PFSK-1 (cell line): ENCODE measurements around the gene IFNA4.

ENCODE experiments used
- FOXP2 ChIP-seq: optimal IDR thresholded peaks from 2 replicates; pipeline ENCODE3; 2011; ENCODE audit warnings: borderline replicate concordance, control low read depth, inconsistent platforms; ENCODE audit not compliant: insufficient read depth; ENCODE audit errors: extremely low read length, extremely low read depth
- POLR2AphosphoS5 ChIP-seq: IDR thresholded peaks from 2 replicates; pipeline ENCODE4 v1.6.1; 2012; ENCODE audit warnings: low read depth, mild to moderate bottlenecking, control low read depth, low read length, moderate library complexity
- SIN3A ChIP-seq: IDR thresholded peaks from 2 replicates; pipeline ENCODE4 v1.6.1; 2012; ENCODE audit warnings: mild to moderate bottlenecking, low read length, moderate library complexity, borderline replicate concordance; ENCODE audit not compliant: insufficient read depth
- TAF1 ChIP-seq: IDR thresholded peaks from 2 replicates; pipeline ENCODE4 v1.6.1; 2012; ENCODE audit warnings: low read length, control low read depth, borderline replicate concordance; ENCODE audit not compliant: insufficient read depth
- TF ChIP-seq, protein P1 (sequence below), 2 experiments: IDR thresholded peaks; 2 replicates each; pipeline versions ENCODE4 v1.6.1 to v1.8.0; 2011 to 2012; ENCODE audit warnings: low read depth in 2 of 2, low read length in 2 of 2, control low read depth in 1 of 2, inconsistent platforms in 1 of 2, mild to moderate bottlenecking in 1 of 2, moderate library complexity in 1 of 2; ENCODE audit not compliant: insufficient read depth in 1 of 2

Gene IFNA4

DNA sequence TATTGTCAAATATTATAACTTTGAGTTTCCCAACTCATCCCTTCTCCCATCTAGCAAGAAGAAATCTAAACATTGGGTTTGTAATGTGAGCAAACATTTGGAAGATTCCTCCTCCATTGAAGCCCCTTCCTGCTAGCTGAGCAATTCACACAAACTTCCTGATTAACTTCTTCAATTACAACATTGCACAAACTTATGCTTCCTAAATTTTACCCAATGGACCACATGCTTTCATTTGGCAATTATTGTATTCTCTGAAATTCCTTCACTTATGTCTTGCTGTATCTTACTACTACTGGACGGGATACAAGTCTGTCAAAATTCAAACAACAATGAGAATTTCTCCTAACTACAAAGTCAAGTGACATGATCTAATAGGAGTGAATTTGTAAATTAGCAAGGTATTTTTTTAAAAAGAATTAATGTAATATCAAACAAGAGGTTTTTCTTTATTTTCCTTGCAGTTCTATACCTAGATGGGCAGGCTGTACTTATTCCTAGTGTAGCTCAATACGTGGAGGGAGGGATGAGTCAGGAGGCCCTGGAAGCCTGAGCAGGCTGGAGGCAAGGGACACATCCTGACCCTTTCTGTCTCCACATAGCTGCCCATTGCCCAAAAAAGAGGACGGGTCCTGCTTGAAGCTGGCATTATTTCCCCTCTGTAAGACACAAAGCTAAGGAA, 33.9 kb downstream of the IFNA4 start:
- TF ChIP-seq, protein P1, sequence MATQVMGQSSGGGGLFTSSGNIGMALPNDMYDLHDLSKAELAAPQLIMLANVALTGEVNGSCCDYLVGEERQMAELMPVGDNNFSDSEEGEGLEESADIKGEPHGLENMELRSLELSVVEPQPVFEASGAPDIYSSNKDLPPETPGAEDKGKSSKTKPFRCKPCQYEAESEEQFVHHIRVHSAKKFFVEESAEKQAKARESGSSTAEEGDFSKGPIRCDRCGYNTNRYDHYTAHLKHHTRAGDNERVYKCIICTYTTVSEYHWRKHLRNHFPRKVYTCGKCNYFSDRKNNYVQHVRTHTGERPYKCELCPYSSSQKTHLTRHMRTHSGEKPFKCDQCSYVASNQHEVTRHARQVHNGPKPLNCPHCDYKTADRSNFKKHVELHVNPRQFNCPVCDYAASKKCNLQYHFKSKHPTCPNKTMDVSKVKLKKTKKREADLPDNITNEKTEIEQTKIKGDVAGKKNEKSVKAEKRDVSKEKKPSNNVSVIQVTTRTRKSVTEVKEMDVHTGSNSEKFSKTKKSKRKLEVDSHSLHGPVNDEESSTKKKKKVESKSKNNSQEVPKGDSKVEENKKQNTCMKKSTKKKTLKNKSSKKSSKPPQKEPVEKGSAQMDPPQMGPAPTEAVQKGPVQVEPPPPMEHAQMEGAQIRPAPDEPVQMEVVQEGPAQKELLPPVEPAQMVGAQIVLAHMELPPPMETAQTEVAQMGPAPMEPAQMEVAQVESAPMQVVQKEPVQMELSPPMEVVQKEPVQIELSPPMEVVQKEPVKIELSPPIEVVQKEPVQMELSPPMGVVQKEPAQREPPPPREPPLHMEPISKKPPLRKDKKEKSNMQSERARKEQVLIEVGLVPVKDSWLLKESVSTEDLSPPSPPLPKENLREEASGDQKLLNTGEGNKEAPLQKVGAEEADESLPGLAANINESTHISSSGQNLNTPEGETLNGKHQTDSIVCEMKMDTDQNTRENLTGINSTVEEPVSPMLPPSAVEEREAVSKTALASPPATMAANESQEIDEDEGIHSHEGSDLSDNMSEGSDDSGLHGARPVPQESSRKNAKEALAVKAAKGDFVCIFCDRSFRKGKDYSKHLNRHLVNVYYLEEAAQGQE (IDR thresholded peaks at IDR 0.05; ENCODE audit: insufficient read depth in 1 of 2, low read depth in 2 of 2, low read length in 2 of 2): no peak
- no peak for TF ChIP-seq TAF1
- TF ChIP-seq POLR2AphosphoS5: no peak
- TF ChIP-seq SIN3A: no peak
- TF ChIP-seq FOXP2: no peak

GRCh38 chr9:21144603-21145002, 42.8 kb downstream of the IFNA4 start:
- TF ChIP-seq POLR2AphosphoS5: no peak
- no peak for TF ChIP-seq SIN3A
- TF ChIP-seq, protein P1 (IDR thresholded peaks at IDR 0.05; ENCODE audit: insufficient read depth in 1 of 2, low read depth in 2 of 2, low read length in 2 of 2): no peak
- TF ChIP-seq FOXP2: no peak
- no peak for TF ChIP-seq TAF1

GRCh38 chr9:21141427-21141882, 45.9 kb downstream of the IFNA4 start, which contains the start of gene IFNW1:
IFNW1 (minus strand) TSS chr9:21141832; CDS start chr9:21141570, 262 bp downstream.
- TF ChIP-seq FOXP2 (no peak), SIN3A (no peak), TAF1 (no peak), POLR2AphosphoS5 (no peak)
- TF ChIP-seq, protein P1 (IDR thresholded peaks at IDR 0.05; ENCODE audit: insufficient read depth in 1 of 2, low read depth in 2 of 2, low read length in 2 of 2): no peak

DNA sequence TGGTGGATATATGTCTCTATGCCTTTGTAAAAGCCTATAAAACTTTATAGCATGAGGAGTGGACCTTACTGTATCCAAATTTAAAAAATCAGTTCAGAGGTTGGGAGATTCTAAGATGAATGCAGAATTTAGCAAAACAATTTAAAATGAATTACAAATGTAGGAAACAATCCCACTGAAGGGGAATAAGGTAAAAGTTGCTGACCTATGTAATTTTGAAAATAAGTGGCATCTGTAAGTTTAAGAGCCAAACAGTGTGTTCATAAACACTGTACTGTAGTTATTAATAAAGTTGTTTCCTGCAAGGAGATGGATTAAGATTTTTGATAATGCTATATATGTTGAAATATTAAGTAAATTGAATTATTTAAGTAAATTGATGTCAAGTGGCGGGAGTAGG, 50.4 kb downstream of the IFNA4 start:
- TF ChIP-seq TAF1 (no peak), FOXP2 (no peak), SIN3A (no peak), POLR2AphosphoS5 (no peak)
- TF ChIP-seq, protein P1 (IDR thresholded peaks at IDR 0.05; ENCODE audit: insufficient read depth in 1 of 2, low read depth in 2 of 2, low read length in 2 of 2): no peak
